ENCODE data around the gene MADD.

Gene MADD

GRCh38 chr11:47357985-47358730 lies 88.2 kb downstream of the MADD start:
- TF ChIP-seq, protein P1, sequence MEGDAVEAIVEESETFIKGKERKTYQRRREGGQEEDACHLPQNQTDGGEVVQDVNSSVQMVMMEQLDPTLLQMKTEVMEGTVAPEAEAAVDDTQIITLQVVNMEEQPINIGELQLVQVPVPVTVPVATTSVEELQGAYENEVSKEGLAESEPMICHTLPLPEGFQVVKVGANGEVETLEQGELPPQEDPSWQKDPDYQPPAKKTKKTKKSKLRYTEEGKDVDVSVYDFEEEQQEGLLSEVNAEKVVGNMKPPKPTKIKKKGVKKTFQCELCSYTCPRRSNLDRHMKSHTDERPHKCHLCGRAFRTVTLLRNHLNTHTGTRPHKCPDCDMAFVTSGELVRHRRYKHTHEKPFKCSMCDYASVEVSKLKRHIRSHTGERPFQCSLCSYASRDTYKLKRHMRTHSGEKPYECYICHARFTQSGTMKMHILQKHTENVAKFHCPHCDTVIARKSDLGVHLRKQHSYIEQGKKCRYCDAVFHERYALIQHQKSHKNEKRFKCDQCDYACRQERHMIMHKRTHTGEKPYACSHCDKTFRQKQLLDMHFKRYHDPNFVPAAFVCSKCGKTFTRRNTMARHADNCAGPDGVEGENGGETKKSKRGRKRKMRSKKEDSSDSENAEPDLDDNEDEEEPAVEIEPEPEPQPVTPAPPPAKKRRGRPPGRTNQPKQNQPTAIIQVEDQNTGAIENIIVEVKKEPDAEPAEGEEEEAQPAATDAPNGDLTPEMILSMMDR (IDR thresholded peaks at IDR 0.05; ENCODE audit: borderline replicate concordance, insufficient read depth, low read depth, low read length): no peak
- H3K4me3 ChIP-seq (ENCODE audit: low read depth, low read length): no peak overlapping the region

DNA sequence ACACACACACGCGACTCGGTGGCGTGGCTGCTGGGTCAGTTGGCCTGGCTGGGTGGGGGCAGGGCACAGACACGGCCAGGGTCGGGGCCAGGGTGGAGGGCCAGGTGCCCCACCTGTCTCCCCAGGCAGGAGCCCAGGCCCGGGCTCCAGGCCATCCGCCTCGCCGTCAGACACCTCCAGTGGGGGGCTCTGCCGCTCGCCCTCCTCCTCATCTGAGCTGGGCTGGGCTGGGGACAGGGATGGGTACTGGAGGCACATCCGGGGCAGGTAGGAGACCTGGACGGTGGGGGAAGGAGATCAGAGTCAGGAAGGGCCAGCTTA lies 88.8 kb downstream of the MADD start:
- TF ChIP-seq, protein P1 (IDR thresholded peaks at IDR 0.05; ENCODE audit: borderline replicate concordance, insufficient read depth, low read depth, low read length): no peak
- H3K4me3 ChIP-seq (ENCODE audit: low read depth, low read length): no peak overlapping the region

GRCh38 chr11:47359162-47359561 lies 89.2 kb downstream of the MADD start:
- TF ChIP-seq, protein P1 (IDR thresholded peaks at IDR 0.05; ENCODE audit: borderline replicate concordance, insufficient read depth, low read depth, low read length): no peak
- no peak overlapping the region for H3K4me3 ChIP-seq (ENCODE audit: low read depth, low read length)

DNA sequence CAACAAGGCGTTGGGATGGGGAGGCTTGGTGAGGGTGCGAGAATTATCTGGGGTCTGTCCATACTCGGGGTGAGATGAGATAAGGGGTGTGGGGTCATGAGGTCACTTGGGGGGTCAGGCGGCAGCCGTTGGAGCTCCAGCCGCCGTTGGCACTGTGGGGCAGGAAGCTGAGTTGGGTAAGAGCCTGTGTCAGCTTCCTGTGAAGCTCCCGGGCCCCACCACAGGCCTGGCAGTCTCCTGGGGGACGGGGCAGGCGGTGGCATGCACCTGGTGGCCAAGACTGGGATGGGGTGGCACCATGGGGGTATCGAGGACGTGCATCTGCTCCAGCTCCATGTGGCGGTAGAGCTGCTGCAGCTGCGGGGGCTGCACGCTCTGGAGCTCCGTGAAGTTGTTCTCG lies 89.7 kb downstream of the MADD start:
- H3K4me3 ChIP-seq (ENCODE audit: low read depth, low read length): no peak overlapping the region
- TF ChIP-seq, protein P1 (IDR thresholded peaks at IDR 0.05; ENCODE audit: borderline replicate concordance, insufficient read depth, low read depth, low read length): no peak

GRCh38 chr11:47360341-47360740 lies 90.4 kb downstream of the MADD start:
- no peak overlapping the region for H3K4me3 ChIP-seq (ENCODE audit: low read depth, low read length)
- TF ChIP-seq, protein P1 (IDR thresholded peaks at IDR 0.05; ENCODE audit: borderline replicate concordance, insufficient read depth, low read depth, low read length): no peak

- H3K4me3 ChIP-seq (ENCODE audit: low read depth, low read length): no peak overlapping the region
- TF ChIP-seq, protein P1 (IDR thresholded peaks at IDR 0.05; ENCODE audit: borderline replicate concordance, insufficient read depth, low read depth, low read length): no peak
Observed at GRCh38 chr11:47361419-47361818, 91.5 kb downstream of the MADD start.

- TF ChIP-seq, protein P1 (IDR thresholded peaks at IDR 0.05; ENCODE audit: borderline replicate concordance, insufficient read depth, low read depth, low read length): no peak
Observed at GRCh38 chr11:47366020-47366490, 96.1 kb downstream of the MADD start.

More at GRCh38 chr11:47366020-47366490, 96.1 kb downstream of the MADD start:
- no peak overlapping the region for H3K4me3 ChIP-seq (ENCODE audit: low read depth, low read length)
